ENCODE measurements around the gene KY. TPM values are rescaled to one million over a fixed set of nuclear protein-coding genes. Genes with fewer than 3 reads are reported as not detected.

The KY gene
- polyA plus RNA-seq, 1 donor, result 96.9 TPM

Other genes starting within 250 kb of the KY start
- 60.3 TPM for gene ANAPC13, start 165.0 kb downstream of the KY start, polyA plus RNA-seq (ENCODE audit: insufficient read length)
- 35.5 TPM for gene CEP63, start 165.0 kb downstream of the KY start, polyA plus RNA-seq (ENCODE audit: insufficient read length)
- gene EPHB1, start 144.2 kb upstream of the KY start, polyA plus RNA-seq (ENCODE audit: insufficient read length), result 61.0 TPM

Measured in hindlimb muscle (tissue), 1 donor.